Activated T-helper 1 cell treated with anti-CD3 and anti-CD28 coated beads, Interleukin-12 subunit alpha, Interleukin-12 subunit beta, Interleukin-2, Interleukin-4 antibody, amounts not matched to agents 30 ng/mL and 10 ng/mL and 1 ng/mL, durations not matched to agents 14 hours and 24 hours and 36 hours (primary cell): Measurements from ENCODE around the gene TTC24. TPM values are rescaled to one million over a fixed set of nuclear protein-coding genes. Genes with fewer than 3 reads are reported as not detected.
A peak's percentile ranks its signal among the peaks of the same experiment; 100 is the strongest.

ENCODE experiments used
- DNase-seq: peaks from one replicate; pipeline ENCODE4 v3.0.0; 2021; ENCODE audit warnings: low spot score
- H3K27ac Mint-ChIP-seq: one replicate; pipeline ENCODE4 v1.8.0; 2021; ENCODE audit warnings: mild to moderate bottlenecking, mixed read lengths
- H3K27me3 Mint-ChIP-seq: one replicate; pipeline ENCODE4 v1.8.0; 2022; ENCODE audit warnings: mild to moderate bottlenecking, moderate library complexity, mixed read lengths; ENCODE audit not compliant: insufficient read depth
- H3K36me3 Mint-ChIP-seq: one replicate; pipeline ENCODE4 v1.8.0; 2021; ENCODE audit warnings: low read depth, mixed read lengths
- H3K4me1 Mint-ChIP-seq: one replicate; pipeline ENCODE4 v1.8.0; 2021; ENCODE audit warnings: low read depth, mixed read lengths
- H3K4me3 Mint-ChIP-seq: one replicate; pipeline ENCODE4 v1.8.0; 2021; ENCODE audit warnings: mild to moderate bottlenecking, moderate library complexity, mixed read lengths
- H3K9me3 Mint-ChIP-seq: one replicate; pipeline ENCODE4 v1.8.0; 2021; ENCODE audit warnings: mixed read lengths
- intact Hi-C: fragments of 100-400 bp; cut with micrococcal nuclease; formaldehyde crosslinking; loops from one replicate; pipeline ENCODE4 v1.15.1; 2024
- total RNA-seq: library from RNA; stranded (reverse); gene quantifications from 2 replicates; pipeline ENCODE4 v1.2.3, GENCODE V29; 2022

The TTC24 gene
- total RNA-seq, result 3.7 and 4.1 TPM in 2 replicates

- H3K9me3 Mint-ChIP-seq, result no peaks in the 10 kb centered on the region
- H3K4me1 Mint-ChIP-seq, result peaks cover 12% of the 10 kb centered on the region
- H3K27ac Mint-ChIP-seq, result no peak within 1 kb of the TSS
- H3K36me3 Mint-ChIP-seq, result no peaks in the 10 kb centered on the region
- H3K4me3 Mint-ChIP-seq, result no peak within 1 kb of the TSS
- no peak for DNase-seq
- H3K27me3 Mint-ChIP-seq, result peaks cover 4% of the 10 kb centered on the region
- intact Hi-C loops, result no loop called here
These were observed at the start of gene TTC24 for GRCh38 chr1:156579472-156579871. Gene TTC24, plus strand, starts transcription at chr1:156579723. Its CDS starts 1,642 bp downstream, at chr1:156581365.

DNA sequence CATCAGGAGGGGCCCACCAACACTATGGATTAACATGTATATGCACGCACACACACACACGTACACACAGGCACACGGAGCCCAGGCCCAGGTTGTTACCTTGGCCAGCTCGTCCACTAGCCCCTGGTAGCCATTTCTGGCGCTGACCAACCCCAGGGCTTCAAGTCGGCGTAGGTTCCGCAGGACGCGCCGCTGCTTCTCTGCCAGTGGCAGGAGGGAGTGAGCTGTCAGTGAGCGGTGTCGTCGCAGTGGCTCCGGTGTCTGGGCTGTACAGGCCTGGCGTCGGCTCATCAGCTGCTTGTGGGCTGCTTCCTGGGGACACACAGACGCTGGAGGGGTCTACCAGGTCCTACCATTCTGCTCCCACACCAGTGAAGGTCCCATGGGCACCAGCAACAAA, 49.5 kb upstream of the TTC24 start:
- Mint-ChIP-seq H3K36me3 (peaks cover 10% of the 10 kb centered on the region), H3K27me3 (no peaks in the 10 kb centered on the region), H3K4me1 (peaks cover 19% of the 10 kb centered on the region), H3K9me3 (no peaks in the 10 kb centered on the region), H3K27ac (no peak overlapping the region), H3K4me3 (no peak overlapping the region)
- DNase-seq, result no peak
- intact Hi-C loops, result no loop called here

GRCh38 chr1:156532374-156532773, 47.1 kb upstream of the TTC24 start:
- Mint-ChIP-seq H3K4me3 (no peak overlapping the region), H3K27me3 (no peaks in the 10 kb centered on the region), H3K27ac (no peak overlapping the region), H3K4me1 (peaks cover 9% of the 10 kb centered on the region), H3K9me3 (no peaks in the 10 kb centered on the region), H3K36me3 (peaks cover 6% of the 10 kb centered on the region)
- no peak for DNase-seq
- intact Hi-C loops, result no loop called here

DNA sequence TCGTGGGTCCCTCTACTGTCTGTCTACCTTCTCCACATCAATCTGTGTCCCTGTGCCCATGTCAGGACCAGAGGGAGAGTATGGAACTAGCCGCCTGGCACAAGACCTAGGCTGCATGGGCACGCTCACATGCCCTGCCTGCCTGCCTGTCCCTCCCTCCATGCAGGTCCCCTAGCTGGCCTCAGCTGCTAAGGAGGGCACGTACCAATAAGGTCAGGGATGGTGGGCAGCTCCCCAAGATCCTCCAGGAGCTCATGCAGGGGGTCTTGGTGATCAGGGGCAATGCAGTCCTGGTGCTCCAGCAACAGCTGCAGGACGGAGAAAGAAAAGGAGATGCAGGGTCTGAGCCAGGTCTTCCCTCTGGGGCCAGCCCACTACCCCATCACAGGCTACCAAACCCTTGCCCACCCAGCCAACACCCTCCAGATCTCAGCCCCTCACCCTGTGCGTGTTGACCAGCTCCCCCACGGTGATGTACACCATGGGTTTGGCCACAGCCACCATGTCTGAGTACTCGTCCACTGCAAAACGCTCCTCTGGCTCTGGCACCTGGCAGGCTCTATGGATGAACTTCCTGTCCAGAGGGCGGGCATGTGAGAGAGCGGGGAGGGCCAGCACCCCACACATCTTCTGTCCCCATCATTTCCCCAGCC, 45.8 kb upstream of the TTC24 start:
- intact Hi-C loops, result no loop called here
- Mint-ChIP-seq H3K4me1 (peaks cover 7% of the 10 kb centered on the region), H3K4me3 (no peak overlapping the region), H3K27ac (no peak overlapping the region), H3K9me3 (no peaks in the 10 kb centered on the region), H3K36me3 (peaks cover 9% of the 10 kb centered on the region), H3K27me3 (no peaks in the 10 kb centered on the region)
- no peak for DNase-seq

DNA sequence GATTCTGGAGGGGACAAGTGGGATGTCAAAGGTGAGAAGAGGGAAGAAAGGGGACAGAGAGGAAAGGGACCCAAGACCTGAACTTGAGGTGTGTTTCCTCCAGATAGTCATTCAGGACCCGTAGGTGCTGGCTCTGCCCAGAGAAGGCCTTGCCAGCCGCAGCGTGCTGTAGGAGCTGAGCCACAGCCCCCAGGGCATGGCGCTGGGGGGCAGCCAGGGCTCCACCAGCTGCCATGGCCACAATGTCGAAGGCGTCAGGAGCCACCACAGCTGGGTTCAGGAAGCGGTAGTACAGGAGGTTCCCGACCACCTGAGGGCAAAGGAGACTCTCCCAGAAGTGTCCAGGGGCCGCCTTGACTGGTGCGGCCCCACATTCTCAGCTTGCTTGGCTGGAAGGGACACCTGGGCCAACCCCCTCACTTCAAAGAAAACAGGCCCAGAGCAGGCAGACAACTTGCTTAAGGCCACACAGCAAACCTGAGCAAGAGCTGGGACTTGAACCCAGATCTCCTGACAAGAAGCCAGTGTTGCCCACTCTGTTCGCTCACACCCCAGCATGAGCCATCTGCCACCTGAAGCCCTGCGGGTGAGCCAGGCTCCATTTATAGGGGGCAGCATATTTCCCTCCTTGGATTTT, 45.0 kb upstream of the TTC24 start:
- Mint-ChIP-seq H3K4me3 (no peak overlapping the region), H3K9me3 (no peaks in the 10 kb centered on the region), H3K36me3 (peaks cover 13% of the 10 kb centered on the region), H3K27me3 (no peaks in the 10 kb centered on the region), H3K27ac (no peak overlapping the region), H3K4me1 (peaks cover 11% of the 10 kb centered on the region)
- intact Hi-C loops, result no loop called here
- no peak for DNase-seq

- peaks cover 16% of the 10 kb centered on the region for H3K36me3 Mint-ChIP-seq
- H3K4me3 Mint-ChIP-seq, result no peak overlapping the region
- intact Hi-C loops, result no loop called here
- H3K27ac Mint-ChIP-seq, result no peak overlapping the region
- no peak for DNase-seq
- peaks cover 11% of the 10 kb centered on the region for H3K4me1 Mint-ChIP-seq
- H3K9me3 Mint-ChIP-seq, result no peaks in the 10 kb centered on the region
- H3K27me3 Mint-ChIP-seq, result no peaks in the 10 kb centered on the region
These were observed 42.5 kb upstream of the TTC24 start for GRCh38 chr1:156537027-156537426.

DNA sequence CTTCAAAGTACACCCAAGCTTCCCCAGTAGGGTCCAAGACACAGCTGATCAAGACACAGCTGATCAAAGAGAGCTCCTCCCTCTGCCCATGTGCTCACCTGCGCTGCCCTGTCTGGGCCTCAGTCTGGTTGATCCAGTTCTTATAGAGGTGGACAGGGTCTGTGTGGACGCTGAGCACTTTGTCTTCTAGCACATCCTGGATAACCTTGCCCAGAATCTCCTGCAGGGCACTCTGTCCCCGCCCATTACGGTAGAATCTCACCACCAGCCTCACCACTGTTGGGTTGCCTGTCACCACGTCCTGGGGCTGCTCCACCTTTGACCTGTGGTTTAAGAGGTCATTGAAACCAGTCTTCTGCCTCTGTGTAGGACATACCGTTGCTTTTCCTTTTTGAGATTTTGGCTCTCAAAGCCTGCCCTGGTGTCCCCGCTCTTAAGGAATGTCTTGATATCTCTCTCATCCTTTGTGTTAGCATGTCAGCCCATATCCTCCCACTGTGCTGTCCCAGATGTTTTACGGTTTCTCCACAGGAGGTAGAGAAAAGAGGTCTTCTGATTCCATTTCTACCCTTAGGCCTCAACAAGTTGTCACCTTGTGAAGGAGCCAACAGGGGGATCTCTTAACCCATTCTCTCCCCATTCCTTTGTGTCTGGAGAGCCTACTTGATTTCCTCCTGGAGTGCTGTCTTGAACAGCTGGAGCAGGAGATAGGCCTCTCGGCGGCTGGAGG, 40.6 kb upstream of the TTC24 start:
- intact Hi-C loops, result no loop called here
- Mint-ChIP-seq H3K27ac (no peak overlapping the region), H3K36me3 (peaks cover 18% of the 10 kb centered on the region), H3K9me3 (no peaks in the 10 kb centered on the region), H3K4me3 (no peak overlapping the region), H3K27me3 (no peaks in the 10 kb centered on the region), H3K4me1 (peaks cover 11% of the 10 kb centered on the region)
- DNase-seq, result no peak

DNA sequence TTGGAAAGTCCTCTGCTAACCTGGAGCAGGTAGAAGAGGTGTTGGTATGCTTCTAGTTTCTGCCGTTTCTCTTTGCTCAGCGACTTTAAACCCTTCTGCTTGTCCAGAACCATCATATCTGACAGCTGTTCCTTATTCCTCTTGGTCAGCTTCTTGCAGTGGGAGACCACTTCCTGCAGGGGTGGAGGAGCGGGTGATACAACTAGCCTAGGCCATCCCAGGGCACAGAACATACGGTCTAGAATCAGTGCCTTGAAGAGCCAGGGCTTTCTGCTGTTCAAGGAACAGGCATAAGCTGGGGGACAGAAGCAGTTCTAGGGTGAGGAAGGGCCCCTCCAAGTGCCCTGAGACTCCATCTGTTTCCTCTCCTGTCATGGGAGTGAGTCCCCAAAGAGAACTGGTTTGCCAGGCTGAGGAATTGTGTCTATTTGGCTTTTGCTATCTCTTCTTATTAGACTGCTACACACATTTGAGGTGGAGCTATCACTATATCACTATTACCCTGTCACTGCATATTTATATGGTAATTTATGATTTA, 39.6 kb upstream of the TTC24 start:
- H3K9me3 Mint-ChIP-seq, result no peaks in the 10 kb centered on the region
- peaks cover 11% of the 10 kb centered on the region for H3K4me1 Mint-ChIP-seq
- H3K36me3 Mint-ChIP-seq, result peaks cover 18% of the 10 kb centered on the region
- no peak overlapping the region for H3K4me3 Mint-ChIP-seq
- intact Hi-C loops, result no loop called here
- H3K27ac Mint-ChIP-seq, result no peak overlapping the region
- no peak for DNase-seq
- no peaks in the 10 kb centered on the region for H3K27me3 Mint-ChIP-seq

- H3K4me1 Mint-ChIP-seq, result peaks cover 11% of the 10 kb centered on the region
- H3K36me3 Mint-ChIP-seq, result peaks cover 14% of the 10 kb centered on the region
- intact Hi-C loops, result no loop called here
- H3K9me3 Mint-ChIP-seq, result no peaks in the 10 kb centered on the region
- H3K27me3 Mint-ChIP-seq, result no peaks in the 10 kb centered on the region
- H3K4me3 Mint-ChIP-seq, result no peak overlapping the region
- peak overlapping the region; percentile 13 for H3K27ac Mint-ChIP-seq
- DNase-seq, result no peak
These were observed 38.6 kb upstream of the TTC24 start for GRCh38 chr1:156540955-156541354.

GRCh38 chr1:156543066-156543465, 36.5 kb upstream of the TTC24 start:
- intact Hi-C loops, result no loop called here
- Mint-ChIP-seq H3K27ac (no peak overlapping the region), H3K36me3 (peaks cover 17% of the 10 kb centered on the region), H3K9me3 (no peaks in the 10 kb centered on the region), H3K27me3 (no peaks in the 10 kb centered on the region), H3K4me1 (peaks cover 11% of the 10 kb centered on the region), H3K4me3 (no peak overlapping the region)
- DNase-seq, result no peak

DNA sequence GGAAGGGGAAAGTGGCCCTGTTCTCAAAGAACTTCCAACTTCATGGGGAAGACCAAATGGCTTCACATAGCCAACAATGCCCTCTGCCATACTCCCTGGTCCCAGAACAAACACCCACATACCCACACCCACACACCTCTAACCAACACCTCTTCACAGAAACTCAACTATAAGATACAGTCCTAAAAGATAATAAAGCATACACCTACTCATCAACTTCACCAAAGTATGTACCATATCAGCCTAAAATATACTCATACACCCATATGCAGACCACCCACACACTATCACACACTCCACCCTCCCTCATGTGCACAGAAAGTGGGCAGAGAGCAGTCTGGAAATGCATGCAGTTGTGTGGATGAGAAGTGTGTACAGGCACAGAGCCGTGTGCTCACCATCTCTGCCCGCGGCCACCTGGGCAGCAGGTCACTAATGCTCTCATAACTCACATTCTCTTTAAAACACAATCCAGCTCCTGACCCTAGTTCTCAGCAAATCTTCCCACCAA, 34.9 kb upstream of the TTC24 start:
- no peaks in the 10 kb centered on the region for H3K4me1 Mint-ChIP-seq

DNA sequence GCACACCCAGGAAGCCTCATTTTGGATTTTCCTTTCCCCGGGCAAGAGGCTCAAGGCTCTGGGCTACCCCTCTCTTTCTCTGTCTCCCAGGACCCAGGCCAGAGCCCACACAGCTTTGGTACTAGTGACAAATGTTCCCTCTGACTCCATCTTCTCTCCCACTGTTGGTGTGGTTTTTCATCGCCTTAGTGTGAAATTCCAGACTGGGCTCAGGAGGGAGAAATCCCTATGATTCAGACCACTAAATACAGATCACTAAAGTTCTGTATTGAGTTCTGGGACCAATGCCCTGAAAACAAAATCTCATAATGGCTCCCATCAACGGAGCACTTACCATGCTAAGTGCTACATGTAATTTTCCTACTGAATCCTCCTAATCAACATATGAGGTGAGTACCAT, 33.3 kb upstream of the TTC24 start:
- no peak for DNase-seq
- peaks cover 7% of the 10 kb centered on the region for H3K36me3 Mint-ChIP-seq
- H3K9me3 Mint-ChIP-seq, result no peaks in the 10 kb centered on the region
- no peak overlapping the region for H3K4me3 Mint-ChIP-seq
- H3K27me3 Mint-ChIP-seq, result no peaks in the 10 kb centered on the region
- H3K27ac Mint-ChIP-seq, result no peak overlapping the region
- intact Hi-C loops, result no loop called here
- H3K4me1 Mint-ChIP-seq, result no peaks in the 10 kb centered on the region

More for the DNA sequence above, 34.9 kb upstream of the TTC24 start:
- Mint-ChIP-seq H3K27ac (no peak overlapping the region), H3K36me3 (peaks cover 8% of the 10 kb centered on the region), H3K9me3 (no peaks in the 10 kb centered on the region), H3K4me3 (no peak overlapping the region), H3K27me3 (no peaks in the 10 kb centered on the region)
- intact Hi-C loops, result no loop called here
- DNase-seq, result no peak

DNA sequence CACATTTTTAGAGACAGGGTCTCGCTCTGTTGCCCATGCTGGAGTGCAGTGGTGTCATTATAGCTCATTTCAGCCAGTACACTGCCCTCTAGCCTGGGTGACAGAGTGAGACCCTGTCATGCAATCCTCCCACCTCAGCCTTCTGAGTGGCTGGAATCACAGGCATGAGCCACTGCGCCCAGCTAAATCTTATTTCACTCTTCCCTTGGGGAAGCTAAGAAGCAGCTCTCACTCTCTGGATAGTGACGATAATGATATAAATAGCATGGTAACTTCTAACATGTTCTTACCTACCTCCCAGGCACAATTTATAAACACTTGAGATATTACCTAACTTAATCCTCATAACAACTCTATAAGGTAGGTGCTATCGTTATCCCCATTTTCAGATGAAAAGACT, 32.1 kb upstream of the TTC24 start:
- Mint-ChIP-seq H3K9me3 (no peaks in the 10 kb centered on the region), H3K4me1 (no peaks in the 10 kb centered on the region), H3K36me3 (peaks cover 11% of the 10 kb centered on the region), H3K27ac (no peak overlapping the region), H3K4me3 (no peak overlapping the region), H3K27me3 (no peaks in the 10 kb centered on the region)
- no peak for DNase-seq
- intact Hi-C loops, result no loop called here
